GM12878 (cell line): ENCODE results near the gene ALDH3B2. TPM values are rescaled to one million over a fixed set of nuclear protein-coding genes. Genes with fewer than 3 reads are reported as not detected.

Experiments used
- CHD1 ChIP-seq: IDR thresholded peaks from 2 replicates; pipeline ENCODE4 v1.6.1; 2012; ENCODE audit warnings: low read depth, low read length, improper control_type of control experiment
- FOXM1 ChIP-seq: IDR thresholded peaks from 2 replicates; pipeline ENCODE4 v1.6.1; 2012; ENCODE audit warnings: low read depth, mild to moderate bottlenecking, inconsistent platforms, low read length, moderate library complexity
- IKZF2 ChIP-seq, 2 experiments: fragments of 450-650 bp; IDR thresholded peaks; 2 replicates each; pipeline ENCODE4 v1.6.1; 2017; ENCODE audit warnings: mild to moderate bottlenecking in 2 of 2, moderate library complexity in 2 of 2
- NBN ChIP-seq: fragments of 450-650 bp; IDR thresholded peaks from 2 replicates; pipeline ENCODE4 v1.6.1; 2016
- NR2F1 ChIP-seq: fragments of 450-650 bp; conservative IDR thresholded peaks from 2 replicates; pipeline ENCODE4 v1.6.1; 2017; ENCODE audit warnings: mild to moderate bottlenecking
- SMC3 ChIP-seq: IDR thresholded peaks from 2 replicates; pipeline ENCODE4 v1.6.1; 2011; ENCODE audit warnings: low read length, improper control_type of control experiment, borderline replicate concordance
- TCF12 ChIP-seq: IDR thresholded peaks from 2 replicates; pipeline ENCODE4 v1.6.1; 2011; ENCODE audit warnings: low read depth, mild to moderate bottlenecking, low read length
- polyA plus RNA-seq, 11 experiments: library from polyadenylated mRNA; depleted of rRNA in 4 of 11; unstranded in 6 of 11; stranded (reverse) in 5 of 11; fragments of >200 nt; fragmentation: Nextera tagmentation in 4 of 11; fragmentation: Illumina TruSeq in 1 of 11; extraction: Ambion mirVana in 4 of 11; extraction: Trizol in 1 of 11; gene quantifications; 1 replicate in 1 of 11; 2 replicates in 10 of 11; pipeline versions ENCODE4 v1.2.1 to v1.2.3, GENCODE V29; 2011 to 2016; ENCODE audit warnings: inconsistent platforms in 2 of 11, missing spikeins in 2 of 11, low read depth in 1 of 11
- total RNA-seq, 4 experiments: library from RNA; depleted of rRNA in 3 of 4; stranded (reverse); fragments of >200 nt in 3 of 4; fragmentation: Illumina TruSeq in 1 of 4; extraction: Trizol in 1 of 4; gene quantifications; 2 replicates each; pipeline versions ENCODE4 v1.2.1 to v1.2.3, GENCODE V29; 2013 to 2021
- TF ChIP-seq, protein P1 (sequence below): fragments of 450-650 bp; formaldehyde crosslinking; IDR thresholded peaks from 2 replicates; pipeline ENCODE4 v1.4.0; 2020; ENCODE audit warnings: mild to moderate bottlenecking, moderate library complexity
- TF ChIP-seq, protein P2 (sequence below): IDR thresholded peaks from 2 replicates; pipeline ENCODE4 v1.6.1; 2011; ENCODE audit warnings: borderline replicate concordance, low read depth, mild to moderate bottlenecking, moderate library complexity, mixed read lengths, low read length; ENCODE audit not compliant: insufficient read depth; ENCODE audit errors: extremely low read length

The ALDH3B2 gene
- total and polyA plus RNA-seq, 10 of the 15 experiments (the other 5 are each of a cell fraction or from before 2014, with no cell fraction given): 0.09 to 0.17 TPM; not detected in 8

GRCh38 chr11:67666303-67666645, 8.1 kb downstream of the ALDH3B2 start (continued):
- TF ChIP-seq, protein P1, sequence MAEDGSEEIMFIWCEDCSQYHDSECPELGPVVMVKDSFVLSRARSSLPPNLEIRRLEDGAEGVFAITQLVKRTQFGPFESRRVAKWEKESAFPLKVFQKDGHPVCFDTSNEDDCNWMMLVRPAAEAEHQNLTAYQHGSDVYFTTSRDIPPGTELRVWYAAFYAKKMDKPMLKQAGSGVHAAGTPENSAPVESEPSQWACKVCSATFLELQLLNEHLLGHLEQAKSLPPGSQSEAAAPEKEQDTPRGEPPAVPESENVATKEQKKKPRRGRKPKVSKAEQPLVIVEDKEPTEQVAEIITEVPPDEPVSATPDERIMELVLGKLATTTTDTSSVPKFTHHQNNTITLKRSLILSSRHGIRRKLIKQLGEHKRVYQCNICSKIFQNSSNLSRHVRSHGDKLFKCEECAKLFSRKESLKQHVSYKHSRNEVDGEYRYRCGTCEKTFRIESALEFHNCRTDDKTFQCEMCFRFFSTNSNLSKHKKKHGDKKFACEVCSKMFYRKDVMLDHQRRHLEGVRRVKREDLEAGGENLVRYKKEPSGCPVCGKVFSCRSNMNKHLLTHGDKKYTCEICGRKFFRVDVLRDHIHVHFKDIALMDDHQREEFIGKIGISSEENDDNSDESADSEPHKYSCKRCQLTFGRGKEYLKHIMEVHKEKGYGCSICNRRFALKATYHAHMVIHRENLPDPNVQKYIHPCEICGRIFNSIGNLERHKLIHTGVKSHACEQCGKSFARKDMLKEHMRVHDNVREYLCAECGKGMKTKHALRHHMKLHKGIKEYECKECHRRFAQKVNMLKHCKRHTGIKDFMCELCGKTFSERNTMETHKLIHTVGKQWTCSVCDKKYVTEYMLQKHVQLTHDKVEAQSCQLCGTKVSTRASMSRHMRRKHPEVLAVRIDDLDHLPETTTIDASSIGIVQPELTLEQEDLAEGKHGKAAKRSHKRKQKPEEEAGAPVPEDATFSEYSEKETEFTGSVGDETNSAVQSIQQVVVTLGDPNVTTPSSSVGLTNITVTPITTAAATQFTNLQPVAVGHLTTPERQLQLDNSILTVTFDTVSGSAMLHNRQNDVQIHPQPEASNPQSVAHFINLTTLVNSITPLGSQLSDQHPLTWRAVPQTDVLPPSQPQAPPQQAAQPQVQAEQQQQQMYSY (CRISPR knock-in tag): no peak
- TF ChIP-seq NR2F1 (no peak), IKZF2 (IDR thresholded peaks at IDR 0.05) (no peak), SMC3 (no peak), NBN (no peak), FOXM1 (no peak), CHD1 (no peak), TCF12 (no peak)
- TF ChIP-seq, protein P2, sequence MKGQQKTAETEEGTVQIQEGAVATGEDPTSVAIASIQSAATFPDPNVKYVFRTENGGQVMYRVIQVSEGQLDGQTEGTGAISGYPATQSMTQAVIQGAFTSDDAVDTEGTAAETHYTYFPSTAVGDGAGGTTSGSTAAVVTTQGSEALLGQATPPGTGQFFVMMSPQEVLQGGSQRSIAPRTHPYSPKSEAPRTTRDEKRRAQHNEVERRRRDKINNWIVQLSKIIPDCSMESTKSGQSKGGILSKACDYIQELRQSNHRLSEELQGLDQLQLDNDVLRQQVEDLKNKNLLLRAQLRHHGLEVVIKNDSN: no peak
